ENCODE results near the gene HDC. TPM values are rescaled to one million over a fixed set of nuclear protein-coding genes. Genes with fewer than 3 reads are reported as not detected.

HDC gene
- under 1 TPM; 0.36 to 0.61 (median 0.52) TPM for polyA plus RNA-seq (ENCODE audit: insufficient read length in 4 of 4)

GRCh38 chr15:50265620-50266019 lies at the start of gene HDC:
TSS of gene HDC (minus strand) at chr15:50265726. CDS start at chr15:50265623, 103 bp downstream.
- no peak for DNase-seq (ENCODE audit: low read depth in 4 of 4, low spot score in 3 of 4)

GRCh38 chr15:50312636-50313035 lies 47.1 kb upstream of the HDC start:
- DNase-seq (ENCODE audit: low read depth in 4 of 4, low spot score in 3 of 4) = no peak

GRCh38 chr15:50307799-50308198 lies 42.3 kb upstream of the HDC start:
- no peak for DNase-seq (ENCODE audit: low read depth in 4 of 4, low spot score in 3 of 4)

GRCh38 chr15:50304836-50305235 lies 39.3 kb upstream of the HDC start:
- no peak for DNase-seq (ENCODE audit: low read depth in 4 of 4, low spot score in 3 of 4)

- DNase-seq (ENCODE audit: low read depth in 4 of 4, low spot score in 3 of 4) = no peak
Measured at GRCh38 chr15:50302581-50302980, 37.1 kb upstream of the HDC start.

GRCh38 chr15:50298340-50298739 lies 32.8 kb upstream of the HDC start:
- DNase-seq (ENCODE audit: low read depth in 4 of 4, low spot score in 3 of 4) = no peak

- no peak for DNase-seq (ENCODE audit: low read depth in 4 of 4, low spot score in 3 of 4)
Measured at GRCh38 chr15:50295966-50296365, 30.4 kb upstream of the HDC start.

GRCh38 chr15:50289749-50290148 lies 24.2 kb upstream of the HDC start:
- no peak for DNase-seq (ENCODE audit: low read depth in 4 of 4, low spot score in 3 of 4)

- DNase-seq (ENCODE audit: low read depth in 4 of 4, low spot score in 3 of 4) = no peak
Measured at GRCh38 chr15:50287324-50288116, 22.0 kb upstream of the HDC start.

- no peak for DNase-seq (ENCODE audit: low read depth in 4 of 4, low spot score in 3 of 4)
Measured at GRCh38 chr15:50281427-50281826, 15.9 kb upstream of the HDC start.

GRCh38 chr15:50280271-50280670 lies 14.7 kb upstream of the HDC start:
- DNase-seq (ENCODE audit: low read depth in 4 of 4, low spot score in 3 of 4) = no peak

- DNase-seq (ENCODE audit: low read depth in 4 of 4, low spot score in 3 of 4) = no peak
Measured at GRCh38 chr15:50278496-50278895, 13.0 kb upstream of the HDC start.

GRCh38 chr15:50277370-50277769 lies 11.8 kb upstream of the HDC start:
- no peak for DNase-seq (ENCODE audit: low read depth in 4 of 4, low spot score in 3 of 4)

- no peak for DNase-seq (ENCODE audit: low read depth in 4 of 4, low spot score in 3 of 4)
Measured at GRCh38 chr15:50275908-50276307, 10.4 kb upstream of the HDC start.

GRCh38 chr15:50275091-50275490 lies 9.6 kb upstream of the HDC start:
- no peak for DNase-seq (ENCODE audit: low read depth in 4 of 4, low spot score in 3 of 4)

- no peak for DNase-seq (ENCODE audit: low read depth in 4 of 4, low spot score in 3 of 4)
Measured at GRCh38 chr15:50267577-50267976, 2.1 kb upstream of the HDC start.

- no peak for DNase-seq (ENCODE audit: low read depth in 4 of 4, low spot score in 3 of 4)
Measured at GRCh38 chr15:50262533-50262932, 3.0 kb downstream of the HDC start.

GRCh38 chr15:50261981-50262380 lies 3.5 kb downstream of the HDC start:
- no peak for DNase-seq (ENCODE audit: low read depth in 4 of 4, low spot score in 3 of 4)

- DNase-seq (ENCODE audit: low read depth in 4 of 4, low spot score in 3 of 4) = no peak
Measured at GRCh38 chr15:50260969-50261496, 4.5 kb downstream of the HDC start.

- DNase-seq (ENCODE audit: low read depth in 4 of 4, low spot score in 3 of 4) = no peak
Measured at GRCh38 chr15:50259276-50259675, 6.2 kb downstream of the HDC start.

- no peak for DNase-seq (ENCODE audit: low read depth in 4 of 4, low spot score in 3 of 4)
Measured at GRCh38 chr15:50257924-50258323, 7.6 kb downstream of the HDC start.

- DNase-seq (ENCODE audit: low read depth in 4 of 4, low spot score in 3 of 4) = no peak
Measured at GRCh38 chr15:50257332-50257731, 8.2 kb downstream of the HDC start.
